IPS-11a (cell line): ENCODE measurements around the gene YKT6.

ENCODE experiments used
- H3K4me3 ChIP-seq: one replicate; pipeline ENCODE4 v1.5.1; 2013; ENCODE audit warnings: low read depth, low read length, control low read depth

The YKT6 gene

DNA sequence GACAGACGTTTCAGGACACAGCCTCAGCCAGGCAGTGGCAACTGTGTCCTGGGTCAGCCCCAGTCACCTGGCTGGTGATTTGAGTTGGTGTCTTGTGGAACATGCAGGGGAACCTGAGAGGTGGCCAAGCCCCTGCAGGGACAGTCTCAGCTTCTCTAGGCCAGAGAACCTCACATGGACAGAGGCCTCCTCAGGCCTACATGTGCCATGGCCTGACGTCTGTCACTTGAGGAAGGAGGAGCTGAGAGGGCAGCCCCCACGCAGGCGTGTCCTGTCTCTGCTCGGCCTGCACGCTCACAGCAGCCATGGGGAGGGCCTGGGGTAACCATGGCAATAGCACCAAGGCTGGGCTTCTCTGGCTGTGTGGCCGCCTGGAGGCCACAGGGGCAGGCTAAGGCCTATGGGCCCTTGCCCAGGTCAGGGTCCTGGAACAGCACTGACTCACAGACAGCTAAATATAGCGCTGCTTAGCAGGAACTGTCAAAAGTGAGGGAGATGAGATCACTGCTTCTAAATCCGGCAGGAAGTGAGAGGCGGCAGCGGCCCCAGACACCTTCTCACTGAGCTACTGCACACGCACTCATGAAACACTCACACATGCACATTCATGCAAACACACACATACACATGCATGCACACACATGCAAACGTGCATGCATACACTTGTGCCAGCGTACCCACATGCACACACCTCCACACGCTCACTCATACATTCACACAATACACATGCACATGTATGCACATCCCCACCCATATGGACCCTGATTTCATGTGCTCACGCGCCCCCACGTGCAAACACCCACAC, 57.0 kb downstream of the YKT6 start:
- H3K4me3 ChIP-seq: no peak overlapping the region

DNA sequence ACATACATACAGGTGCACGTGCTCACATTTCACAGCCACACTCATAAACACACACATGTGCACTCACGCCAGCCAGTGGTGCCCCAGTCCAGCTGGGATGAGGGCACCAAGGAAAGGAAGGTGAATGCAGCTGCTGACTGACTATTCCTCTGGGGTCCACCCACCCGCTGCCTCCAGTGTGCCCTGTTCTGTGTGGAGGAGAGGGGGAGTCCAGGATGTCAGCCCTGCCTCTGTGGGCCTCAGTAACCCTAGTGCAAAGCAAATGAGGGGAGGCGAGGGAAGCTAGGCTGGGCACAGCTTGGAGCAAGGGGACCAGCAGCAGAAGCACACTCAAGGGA, 57.6 kb downstream of the YKT6 start:
- H3K4me3 ChIP-seq: no peak overlapping the region

DNA sequence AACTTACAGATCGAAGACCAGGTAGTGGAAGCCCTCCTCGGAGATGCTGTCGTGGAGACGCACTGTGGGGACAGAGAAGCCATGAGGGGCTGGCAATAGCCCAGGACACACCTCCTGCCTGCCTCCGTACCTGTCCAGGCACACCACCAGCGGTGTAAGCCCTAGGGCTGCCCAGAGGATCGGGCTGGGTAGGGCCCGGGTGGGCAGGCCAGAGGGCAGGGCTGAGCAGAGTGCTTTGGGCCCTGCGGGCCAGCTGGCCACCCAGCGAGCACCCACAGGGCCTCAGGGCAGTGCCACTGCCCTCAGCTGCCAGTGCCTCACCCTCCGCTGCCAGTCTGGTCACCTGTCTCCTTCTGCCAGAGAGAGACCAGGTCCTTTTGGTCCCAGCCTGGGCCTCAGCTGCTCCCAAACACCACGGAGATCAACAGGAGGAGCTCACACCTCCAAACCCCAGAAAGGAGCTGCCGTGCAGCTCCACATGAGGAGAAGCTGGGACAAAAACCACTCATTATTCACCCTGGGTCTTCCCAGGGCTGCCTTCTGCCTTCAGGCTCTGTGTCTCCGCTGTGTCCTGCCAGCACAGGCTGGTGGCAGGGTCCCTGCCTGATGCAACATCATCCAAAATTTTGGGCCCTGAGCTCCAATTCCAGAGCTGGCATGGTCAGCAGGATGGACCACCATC, 58.2 kb downstream of the YKT6 start:
- no peak overlapping the region for H3K4me3 ChIP-seq

DNA sequence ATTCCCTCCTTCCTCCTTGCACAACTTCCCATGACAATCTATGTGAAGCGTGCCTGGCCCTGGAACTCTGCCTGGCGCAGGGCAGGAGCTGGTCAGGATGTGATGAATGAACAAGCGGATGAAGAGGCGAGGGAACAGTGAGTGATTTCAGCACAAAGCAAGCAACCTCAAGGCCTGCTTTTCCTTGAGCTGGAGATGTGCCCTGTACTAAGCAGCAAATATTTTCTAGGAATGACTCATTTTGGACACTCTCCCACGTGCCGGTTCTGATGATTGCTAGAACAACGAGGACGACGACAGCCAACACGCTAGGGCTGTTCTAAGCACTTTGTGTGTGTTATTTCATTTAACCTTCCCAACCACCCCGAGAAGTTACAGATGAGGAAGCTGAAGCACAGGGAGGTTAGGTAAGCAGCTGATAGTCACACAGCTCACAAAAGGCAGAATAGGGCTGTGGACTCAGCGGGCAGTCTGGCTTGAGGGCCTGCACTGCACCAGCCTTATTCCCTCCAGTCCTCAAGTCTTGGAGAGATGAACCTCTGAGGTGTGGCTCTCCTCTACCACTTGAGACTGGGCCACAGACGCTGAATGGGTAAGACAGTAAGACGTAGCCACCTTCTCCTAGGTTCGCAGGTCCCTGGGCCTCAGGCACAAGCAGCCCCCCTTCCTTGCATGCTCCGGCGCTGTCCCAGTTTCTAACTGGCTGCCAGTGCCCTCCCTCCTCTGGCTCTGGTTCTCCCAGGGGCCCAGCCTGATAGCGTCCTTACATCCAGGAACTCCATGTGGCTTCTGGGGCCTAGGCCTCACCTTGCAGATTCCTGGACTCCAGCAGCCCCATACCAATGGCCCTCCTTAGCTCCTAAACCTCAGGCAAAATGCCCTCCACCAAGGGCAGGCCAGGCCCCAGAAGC, 59.0 kb downstream of the YKT6 start:
- H3K4me3 ChIP-seq: no peak overlapping the region

DNA sequence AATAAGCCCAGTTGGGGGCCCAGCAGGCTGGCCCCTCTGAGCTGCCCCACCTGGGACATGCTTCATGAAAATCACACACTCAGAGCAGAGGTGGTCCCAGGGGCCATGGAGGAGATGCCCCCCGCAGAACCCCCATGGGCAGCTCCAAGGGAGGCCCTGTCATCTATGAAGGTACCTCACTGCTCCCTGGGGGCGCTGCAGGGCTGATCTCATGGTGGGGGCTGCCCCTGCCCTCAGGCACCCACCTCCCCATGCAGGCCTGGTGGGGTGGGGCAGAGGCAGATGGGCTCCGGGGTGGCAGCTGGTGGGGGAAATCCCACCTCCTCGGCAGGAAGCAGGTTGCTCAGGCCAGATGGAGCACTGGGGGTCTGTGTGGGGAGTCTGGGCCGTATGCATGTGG, 60.5 kb downstream of the YKT6 start:
- H3K4me3 ChIP-seq: no peak overlapping the region

DNA sequence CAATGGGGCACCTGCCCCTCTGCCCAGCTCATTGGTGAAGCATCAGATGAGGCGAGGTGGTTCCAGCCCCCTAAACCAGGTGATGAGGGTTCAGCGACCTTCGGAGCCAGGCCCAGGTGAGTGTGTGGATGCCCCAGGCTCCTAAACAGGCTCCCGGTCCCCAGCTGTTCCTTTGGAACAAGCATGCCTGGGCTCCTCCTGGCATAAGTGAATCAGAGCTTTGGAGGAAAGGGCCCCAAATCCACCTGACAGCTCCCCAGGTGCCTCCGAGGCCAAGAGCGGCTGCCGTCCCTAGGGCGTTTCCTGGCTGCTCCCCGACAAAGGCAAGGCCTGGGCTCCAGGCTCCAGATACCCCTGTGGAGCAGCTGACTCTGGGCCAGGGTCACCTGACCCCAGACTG, 61.3 kb downstream of the YKT6 start:
- H3K4me3 ChIP-seq: no peak overlapping the region

DNA sequence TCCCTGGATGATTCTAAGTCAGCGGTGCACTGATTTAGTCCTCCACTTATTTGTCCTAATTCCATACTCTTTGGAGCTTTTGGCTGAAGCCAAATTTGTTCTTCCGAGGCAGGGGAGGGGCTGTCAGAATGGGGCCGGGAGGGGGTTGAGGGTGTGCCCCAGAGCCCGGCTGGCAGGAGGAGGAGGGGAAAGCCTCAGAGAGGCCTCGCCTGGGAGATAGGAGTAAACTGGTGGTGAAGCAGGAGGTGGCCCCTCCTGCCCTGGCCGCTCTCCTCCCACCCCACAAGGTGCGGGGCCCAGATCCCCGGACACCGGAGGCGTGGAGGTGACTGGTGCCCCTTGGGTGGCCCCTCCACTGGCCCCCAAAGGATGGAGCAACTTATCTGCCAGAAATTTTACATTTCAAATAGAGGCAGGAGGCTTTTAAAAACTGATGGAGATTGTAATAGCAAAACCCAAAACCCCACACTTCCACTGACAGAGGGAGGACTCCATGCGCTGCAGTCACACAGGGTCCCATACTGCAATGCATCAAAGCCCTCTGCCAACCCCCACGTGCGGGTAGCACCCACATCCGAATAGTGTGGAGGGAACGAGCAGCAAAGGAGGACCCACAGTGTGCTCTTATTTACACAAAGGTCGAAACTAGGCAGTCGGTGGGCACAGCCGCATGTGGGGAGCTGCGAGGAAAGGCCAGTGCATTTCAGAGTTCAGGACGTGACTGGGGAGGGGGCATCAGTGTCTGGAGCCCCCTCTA, 62.7 kb downstream of the YKT6 start:
- no peak overlapping the region for H3K4me3 ChIP-seq
